Type B pancreatic cell (in vitro differentiated cells): ENCODE data around the gene TLNRD1. TPM values are rescaled to one million over a fixed set of nuclear protein-coding genes. Genes with fewer than 3 reads are reported as not detected.

Source experiments
- DNase-seq: peaks from one replicate; pipeline ENCODE4 v3.0.0; 2021; ENCODE audit warnings: mixed read lengths; ENCODE audit not compliant: unreplicated experiment; ENCODE audit errors: extremely low spot score
- H3K27ac Mint-ChIP-seq: 2 replicates; pipeline ENCODE4 v1.8.0; 2021; ENCODE audit warnings: mild to moderate bottlenecking, mixed read lengths
- H3K27me3 Mint-ChIP-seq: 2 replicates; pipeline ENCODE4 v1.8.0; 2021; ENCODE audit warnings: mixed read lengths
- H3K36me3 Mint-ChIP-seq: 2 replicates; pipeline ENCODE4 v1.8.0; 2021; ENCODE audit warnings: mixed read lengths
- H3K4me1 Mint-ChIP-seq: one replicate; pipeline ENCODE4 v1.8.0; 2021; ENCODE audit warnings: mixed read lengths; ENCODE audit not compliant: unreplicated experiment
- H3K4me3 Mint-ChIP-seq: 2 replicates; pipeline ENCODE4 v1.8.0; 2021; ENCODE audit warnings: mild to moderate bottlenecking, mixed read lengths
- H3K9me3 Mint-ChIP-seq: 2 replicates; pipeline ENCODE4 v1.8.0; 2021; ENCODE audit warnings: mixed read lengths
- CTCF ChIP-seq: fragments of 200-600 bp; sonication (generic); conservative IDR thresholded peaks from 2 replicates; pipeline ENCODE4 v1.5.0; 2021; ENCODE audit warnings: antibody characterized with exemption, mild to moderate bottlenecking
- total RNA-seq: library from RNA; stranded (reverse); gene quantifications from 2 replicates; pipeline ENCODE4 v1.2.1, GENCODE V29; 2021; ENCODE audit warnings: low replicate concordance

Gene TLNRD1
- total RNA-seq, 1 donor from 2014 or later: 20.1 TPM

GRCh38 chr15:81003097-81003350 is 2.3 kb downstream of the TLNRD1 start:
- Mint-ChIP-seq H3K27me3 (no peaks in the 10 kb centered on the region), H3K4me3 (no peak overlapping the region), H3K36me3 (peaks cover 11% of the 10 kb centered on the region), H3K9me3 (no peaks in the 10 kb centered on the region), H3K27ac (peak overlapping the region; percentile 79), H3K4me1 (peaks cover 29% of the 10 kb centered on the region)
- TF ChIP-seq CTCF: no peak
- DNase-seq: no peak

- no peaks in the 10 kb centered on the region for H3K27me3 Mint-ChIP-seq
Observed at GRCh38 chr15:81006124-81006523, 5.4 kb downstream of the TLNRD1 start.

GRCh38 chr15:81007428-81008064 is 6.8 kb downstream of the TLNRD1 start:
- no peak for DNase-seq
- Mint-ChIP-seq H3K27me3 (no peaks in the 10 kb centered on the region), H3K36me3 (peaks cover 11% of the 10 kb centered on the region), H3K4me3 (no peak overlapping the region), H3K27ac (no peak overlapping the region), H3K4me1 (peaks cover 32% of the 10 kb centered on the region), H3K9me3 (no peaks in the 10 kb centered on the region)
- TF ChIP-seq CTCF: no peak

More at GRCh38 chr15:81006124-81006523, 5.4 kb downstream of the TLNRD1 start:
- Mint-ChIP-seq H3K4me3 (no peak overlapping the region), H3K36me3 (peaks cover 11% of the 10 kb centered on the region), H3K27ac (no peak overlapping the region), H3K9me3 (no peaks in the 10 kb centered on the region), H3K4me1 (peaks cover 32% of the 10 kb centered on the region)
- no peak for DNase-seq
- TF ChIP-seq CTCF: no peak

- H3K4me1 Mint-ChIP-seq: peaks cover 32% of the 10 kb centered on the region
- H3K4me3 Mint-ChIP-seq: no peak overlapping the region
- DNase-seq: no peak
- no peaks in the 10 kb centered on the region for H3K27me3 Mint-ChIP-seq
- no peak for TF ChIP-seq CTCF
- peaks cover 10% of the 10 kb centered on the region for H3K36me3 Mint-ChIP-seq
- no peak overlapping the region for H3K27ac Mint-ChIP-seq
- no peaks in the 10 kb centered on the region for H3K9me3 Mint-ChIP-seq
Observed at GRCh38 chr15:81008312-81008711, 7.6 kb downstream of the TLNRD1 start.

GRCh38 chr15:81010086-81010485 is 9.4 kb downstream of the TLNRD1 start:
- H3K27ac Mint-ChIP-seq: no peak overlapping the region
- H3K36me3 Mint-ChIP-seq: no peaks in the 10 kb centered on the region
- no peak for TF ChIP-seq CTCF
- DNase-seq: no peak
- H3K4me1 Mint-ChIP-seq: peaks cover 20% of the 10 kb centered on the region
- no peaks in the 10 kb centered on the region for H3K27me3 Mint-ChIP-seq
- no peak overlapping the region for H3K4me3 Mint-ChIP-seq
- no peaks in the 10 kb centered on the region for H3K9me3 Mint-ChIP-seq

- Mint-ChIP-seq H3K27ac (no peak overlapping the region), H3K4me1 (peaks cover 12% of the 10 kb centered on the region), H3K4me3 (no peak overlapping the region), H3K9me3 (no peaks in the 10 kb centered on the region), H3K36me3 (no peaks in the 10 kb centered on the region), H3K27me3 (no peaks in the 10 kb centered on the region)
- no peak for DNase-seq
- no peak for TF ChIP-seq CTCF
Observed at GRCh38 chr15:81011593-81011992, 10.9 kb downstream of the TLNRD1 start.
